ENCODE results near the gene LEKR1. TPM values are rescaled to one million over a fixed set of nuclear protein-coding genes. Genes with fewer than 3 reads are reported as not detected.
"Not testable (repeated sequence)": the region's sequence is repeated elsewhere in the genome, so short reads cannot be mapped to it uniquely, and the experiment has no call there.

LEKR1 gene
- total RNA-seq, 1 experiment from 2014 or later: 0.90 TPM

DNA sequence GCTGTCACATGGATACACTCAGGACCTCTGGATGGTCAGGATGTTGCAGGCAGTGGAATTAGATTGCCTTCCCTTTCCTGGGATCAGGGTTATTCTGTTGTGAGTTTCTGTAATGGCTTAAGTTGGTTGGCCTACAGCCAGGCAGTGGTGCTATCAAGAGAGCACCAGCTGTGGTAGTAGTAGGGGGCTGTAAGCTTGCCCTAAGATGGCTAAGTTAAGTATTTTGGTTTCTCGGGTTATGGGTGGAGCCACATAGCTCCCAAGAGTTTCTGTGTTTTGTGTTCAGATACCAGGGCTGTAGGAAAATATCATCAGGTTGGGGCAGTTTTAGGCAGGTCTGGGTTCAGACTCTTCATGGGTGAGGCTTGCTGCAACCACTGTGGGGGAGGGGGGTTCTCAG lies 59.6 kb downstream of the LEKR1 start:
- peak; percentile 8 for DNase-seq (ENCODE audit: low spot score)
- no peaks in the 10 kb centered on the region for H3K27me3 ChIP-seq (replicated peaks; ENCODE audit: insufficient read depth, low read depth, low read length, poor library complexity)
- no peak for TF ChIP-seq EZH2 (IDR thresholded peaks at IDR 0.05; ENCODE audit: borderline replicate concordance, low read depth, low read length, poor library complexity, severe bottlenecking)
- POLR2A ChIA-PET (ENCODE audit: low non-redundant PET): no interaction called here
- CTCF ChIA-PET: no interaction called here
- intact Hi-C loops (cut with micrococcal nuclease; ENCODE audit: unreplicated experiment): no loop called here
- H3K36me3 ChIP-seq (ENCODE audit: insufficient read depth, low read length, poor library complexity, severe bottlenecking): no peaks in the 10 kb centered on the region
- no peaks in the 10 kb centered on the region for H3K4me1 ChIP-seq (ENCODE audit: insufficient read depth, low read length, poor library complexity, severe bottlenecking)
- H3K9me3 ChIP-seq (ENCODE audit: low read depth, low read length, poor library complexity, severe bottlenecking): no peaks in the 10 kb centered on the region
- no peak overlapping the region for H3K27ac ChIP-seq (ENCODE audit: low read depth, low read length, poor library complexity, severe bottlenecking)
- BruUV-seq (replicated peaks): no TSS peak
- H3K4me3 ChIP-seq (ENCODE audit: low read depth, low read length, poor library complexity, severe bottlenecking): no peak overlapping the region

DNA sequence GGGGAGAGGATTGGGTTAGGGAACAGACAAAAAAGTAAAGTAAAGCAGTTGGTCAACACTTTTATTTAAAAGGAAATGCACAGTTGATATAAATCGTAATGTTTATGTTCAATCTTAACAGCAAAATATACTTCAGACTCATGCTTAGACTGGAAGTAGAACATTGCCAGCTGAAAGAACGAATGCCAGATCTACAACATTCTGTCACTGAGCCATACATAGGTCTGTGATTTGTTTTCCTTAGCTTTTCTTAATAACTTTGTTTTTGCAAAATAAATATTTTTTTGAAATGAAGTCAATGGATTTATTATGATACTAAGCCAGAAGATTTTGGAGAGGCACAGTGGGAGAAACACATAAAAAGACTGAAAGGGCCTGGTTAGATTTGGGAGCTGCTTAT lies 62.0 kb downstream of the LEKR1 start:
- intact Hi-C loops (cut with micrococcal nuclease; ENCODE audit: unreplicated experiment): no loop called here
- no peaks in the 10 kb centered on the region for H3K27me3 ChIP-seq (replicated peaks; ENCODE audit: insufficient read depth, low read depth, low read length, poor library complexity)
- ChIA-PET CTCF (no interaction called here), POLR2A (ENCODE audit: low non-redundant PET) (no interaction called here)
- TF ChIP-seq, protein P1, sequence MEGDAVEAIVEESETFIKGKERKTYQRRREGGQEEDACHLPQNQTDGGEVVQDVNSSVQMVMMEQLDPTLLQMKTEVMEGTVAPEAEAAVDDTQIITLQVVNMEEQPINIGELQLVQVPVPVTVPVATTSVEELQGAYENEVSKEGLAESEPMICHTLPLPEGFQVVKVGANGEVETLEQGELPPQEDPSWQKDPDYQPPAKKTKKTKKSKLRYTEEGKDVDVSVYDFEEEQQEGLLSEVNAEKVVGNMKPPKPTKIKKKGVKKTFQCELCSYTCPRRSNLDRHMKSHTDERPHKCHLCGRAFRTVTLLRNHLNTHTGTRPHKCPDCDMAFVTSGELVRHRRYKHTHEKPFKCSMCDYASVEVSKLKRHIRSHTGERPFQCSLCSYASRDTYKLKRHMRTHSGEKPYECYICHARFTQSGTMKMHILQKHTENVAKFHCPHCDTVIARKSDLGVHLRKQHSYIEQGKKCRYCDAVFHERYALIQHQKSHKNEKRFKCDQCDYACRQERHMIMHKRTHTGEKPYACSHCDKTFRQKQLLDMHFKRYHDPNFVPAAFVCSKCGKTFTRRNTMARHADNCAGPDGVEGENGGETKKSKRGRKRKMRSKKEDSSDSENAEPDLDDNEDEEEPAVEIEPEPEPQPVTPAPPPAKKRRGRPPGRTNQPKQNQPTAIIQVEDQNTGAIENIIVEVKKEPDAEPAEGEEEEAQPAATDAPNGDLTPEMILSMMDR (conservative IDR thresholded peaks at IDR 0.05; ENCODE audit: low read depth, low read length): no peak
- TF ChIP-seq EZH2 (IDR thresholded peaks at IDR 0.05; ENCODE audit: borderline replicate concordance, low read depth, low read length, poor library complexity, severe bottlenecking): no peak
- no TSS peak for BruUV-seq (replicated peaks)
- no peaks in the 10 kb centered on the region for H3K36me3 ChIP-seq (ENCODE audit: insufficient read depth, low read length, poor library complexity, severe bottlenecking)
- H3K9me3 ChIP-seq (ENCODE audit: low read depth, low read length, poor library complexity, severe bottlenecking): no peaks in the 10 kb centered on the region
- no peaks in the 10 kb centered on the region for H3K4me1 ChIP-seq (ENCODE audit: insufficient read depth, low read length, poor library complexity, severe bottlenecking)
- no peak for DNase-seq (ENCODE audit: low spot score)
- H3K27ac ChIP-seq (ENCODE audit: low read depth, low read length, poor library complexity, severe bottlenecking): no peak overlapping the region
- H3K4me3 ChIP-seq (ENCODE audit: low read depth, low read length, poor library complexity, severe bottlenecking): no peak overlapping the region

DNA sequence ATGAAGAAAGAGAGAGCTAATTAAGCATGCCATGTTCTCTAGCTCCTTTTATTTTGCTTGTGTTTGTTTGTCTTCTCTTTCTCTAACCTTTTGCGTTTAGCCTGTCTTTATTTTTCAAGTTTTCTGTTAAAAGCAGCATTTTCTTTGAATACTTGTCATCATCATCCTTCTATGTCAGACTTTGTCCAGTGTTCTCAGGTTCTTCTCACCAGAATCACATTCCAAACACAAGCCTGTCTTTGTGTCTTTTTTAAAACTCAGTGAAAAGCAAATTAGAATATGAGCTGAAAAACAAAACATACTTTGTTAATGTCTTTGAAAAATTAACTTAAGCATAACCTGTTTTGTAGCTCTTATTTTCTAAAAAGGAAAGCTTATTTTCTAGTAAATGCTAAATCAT lies 62.4 kb downstream of the LEKR1 start:
- BruUV-seq (replicated peaks): no TSS peak
- DNase-seq (ENCODE audit: low spot score): no peak
- TF ChIP-seq, protein P1 (conservative IDR thresholded peaks at IDR 0.05; ENCODE audit: low read depth, low read length): no peak
- TF ChIP-seq EZH2 (IDR thresholded peaks at IDR 0.05; ENCODE audit: borderline replicate concordance, low read depth, low read length, poor library complexity, severe bottlenecking): no peak
- no peak overlapping the region for H3K27ac ChIP-seq (ENCODE audit: low read depth, low read length, poor library complexity, severe bottlenecking)
- H3K9me3 ChIP-seq (ENCODE audit: low read depth, low read length, poor library complexity, severe bottlenecking): no peaks in the 10 kb centered on the region
- intact Hi-C loops (cut with micrococcal nuclease; ENCODE audit: unreplicated experiment): no loop called here
- no peaks in the 10 kb centered on the region for H3K4me1 ChIP-seq (ENCODE audit: insufficient read depth, low read length, poor library complexity, severe bottlenecking)
- CTCF ChIA-PET: interaction anchor here (0.6 kb wide), 1 partner anchor 191 kb away, joined by 8 read pairs; no protein-coding TSS in a partner anchor
- POLR2A ChIA-PET (ENCODE audit: low non-redundant PET): no interaction called here
- no peaks in the 10 kb centered on the region for H3K36me3 ChIP-seq (ENCODE audit: insufficient read depth, low read length, poor library complexity, severe bottlenecking)
- no peak overlapping the region for H3K4me3 ChIP-seq (ENCODE audit: low read depth, low read length, poor library complexity, severe bottlenecking)
- no peaks in the 10 kb centered on the region for H3K27me3 ChIP-seq (replicated peaks; ENCODE audit: insufficient read depth, low read depth, low read length, poor library complexity)

DNA sequence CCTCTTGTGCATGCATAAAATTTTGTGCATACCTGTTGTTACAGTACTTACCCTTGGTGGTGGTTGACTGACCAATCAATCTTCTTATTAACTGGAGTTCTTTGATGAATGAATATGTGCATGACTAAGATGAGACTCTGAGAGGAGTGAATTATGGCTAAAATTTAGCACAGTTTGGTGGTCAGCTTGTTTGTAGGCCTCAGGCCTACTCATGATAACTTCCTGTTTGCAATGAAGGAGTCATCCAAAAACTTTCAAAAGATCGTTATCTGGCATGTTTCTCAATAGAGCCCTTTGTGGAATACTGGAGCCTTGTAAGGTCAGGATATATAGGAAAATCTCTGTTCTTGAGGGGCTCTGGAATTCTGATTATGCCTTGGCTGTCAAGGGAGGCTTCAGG lies 66.5 kb downstream of the LEKR1 start:
- no peak for DNase-seq (ENCODE audit: low spot score)
- Histone ChIP-seq H3K9me3 (ENCODE audit: low read depth, low read length, poor library complexity, severe bottlenecking) (peaks cover 6% of the 10 kb centered on the region), H3K27me3 (replicated peaks; ENCODE audit: insufficient read depth, low read depth, low read length, poor library complexity) (no peaks in the 10 kb centered on the region), H3K36me3 (ENCODE audit: insufficient read depth, low read length, poor library complexity, severe bottlenecking) (no peaks in the 10 kb centered on the region), H3K27ac (ENCODE audit: low read depth, low read length, poor library complexity, severe bottlenecking) (no peak overlapping the region), H3K4me3 (ENCODE audit: low read depth, low read length, poor library complexity, severe bottlenecking) (no peak overlapping the region), H3K4me1 (ENCODE audit: insufficient read depth, low read length, poor library complexity, severe bottlenecking) (no peaks in the 10 kb centered on the region)
- ChIA-PET CTCF (no interaction called here), POLR2A (ENCODE audit: low non-redundant PET) (no interaction called here)
- intact Hi-C loops (cut with micrococcal nuclease; ENCODE audit: unreplicated experiment): no loop called here
- BruUV-seq (replicated peaks): no TSS peak
- TF ChIP-seq, protein P1 (conservative IDR thresholded peaks at IDR 0.05; ENCODE audit: low read depth, low read length): no peak
- no peak for TF ChIP-seq EZH2 (IDR thresholded peaks at IDR 0.05; ENCODE audit: borderline replicate concordance, low read depth, low read length, poor library complexity, severe bottlenecking)

DNA sequence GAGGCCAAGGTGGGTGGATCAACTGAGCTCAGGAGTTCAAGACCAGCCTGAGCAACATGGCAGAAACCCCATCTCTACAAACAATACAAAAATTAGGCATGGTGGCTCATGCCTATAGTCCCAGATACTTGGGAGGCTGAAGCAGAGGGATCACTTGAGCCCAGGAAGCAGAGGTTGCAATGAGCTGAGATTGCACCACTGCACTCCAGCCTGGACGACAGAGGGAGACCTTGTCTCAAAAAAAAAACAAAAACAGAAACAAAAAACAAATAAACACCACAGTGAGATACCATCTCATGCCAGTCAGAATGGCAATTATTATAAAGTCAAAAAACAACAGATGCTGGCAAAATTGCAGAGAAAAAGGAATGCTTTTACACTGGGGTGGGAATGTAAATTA lies 69.2 kb downstream of the LEKR1 start:
- BruUV-seq (replicated peaks); intact Hi-C loops (cut with micrococcal nuclease; ENCODE audit: unreplicated experiment); DNase-seq (ENCODE audit: low spot score); H3K4me3 ChIP-seq (ENCODE audit: low read depth, low read length, poor library complexity, severe bottlenecking); POLR2A ChIA-PET (ENCODE audit: low non-redundant PET); H3K4me1 ChIP-seq (ENCODE audit: insufficient read depth, low read length, poor library complexity, severe bottlenecking); H3K36me3 ChIP-seq (ENCODE audit: insufficient read depth, low read length, poor library complexity, severe bottlenecking); H3K9me3 ChIP-seq (ENCODE audit: low read depth, low read length, poor library complexity, severe bottlenecking); H3K27me3 ChIP-seq (replicated peaks; ENCODE audit: insufficient read depth, low read depth, low read length, poor library complexity); H3K27ac ChIP-seq (ENCODE audit: low read depth, low read length, poor library complexity, severe bottlenecking): not testable (repeated sequence)
- CTCF ChIA-PET: interaction anchor here (0.6 kb wide), 1 partner anchor 360 kb away, joined by 3 read pairs; no protein-coding TSS in a partner anchor

Measured in A673 (cell line).